Endothelial cell of umbilical vein (primary cell): ENCODE measurements around the gene TTC31. TPM values are rescaled to one million over a fixed set of nuclear protein-coding genes. Genes with fewer than 3 reads are reported as not detected.

Source experiments
- BruUV-seq: library from RNA; stranded (reverse); fragments of 400-500 nt; replicated peaks from 2 replicates; lab custom pipeline; 2021; lab: Mats Ljungman, UMichigan
- CTCF ChIA-PET: fragments of 300-600, 350-600 bp; sonication (Branson Sonifier 250); formaldehyde crosslinking; loops from one replicate; lab custom pipeline; 2021; ENCODE audit warnings: antibody characterized with exemption, inconsistent platforms; lab: Charles Lee
- POLR2A ChIA-PET: fragments of 300-600, 350-600 bp; sonication (Branson Sonifier 250); formaldehyde crosslinking; loops from one replicate; lab custom pipeline; 2021; ENCODE audit warnings: antibody characterized with exemption, inconsistent platforms; lab: Charles Lee
- DNase-seq: peaks from one replicate; pipeline ENCODE4 v3.0.0-alpha.2; 2011; ENCODE audit warnings: low read depth, low spot score
- FAIRE-seq: peaks from 2 replicates; lab custom pipeline; 2011; peaks lifted over from hg19 to GRCh38; lab: Jason Lieb, UNC
- H2AFZ ChIP-seq: 2 replicates; pipeline ENCODE4 v1.6.0; 2012; ENCODE audit warnings: low read depth, low read length, control low read depth, inconsistent platforms
- H3K27ac ChIP-seq: 2 replicates; pipeline ENCODE4 v1.5.1; 2011; ENCODE audit warnings: low read depth, mild to moderate bottlenecking, control low read depth, low read length, moderate library complexity; ENCODE audit not compliant: insufficient read depth
- H3K27me3 ChIP-seq, 2 experiments: 2 replicates each; pipeline versions ENCODE4 v1.6.0 to v1.6.1; 2011; ENCODE audit warnings: low read length in 2 of 2, mixed read lengths in 1 of 2; ENCODE audit not compliant: control insufficient read depth in 2 of 2, insufficient read depth in 2 of 2
- H3K36me3 ChIP-seq, 2 experiments: 2 replicates in 1 of 2; 3 replicates in 1 of 2; pipeline ENCODE4 v1.5.1; 2011; ENCODE audit warnings: low read length in 2 of 2, mild to moderate bottlenecking in 1 of 2, moderate library complexity in 1 of 2; ENCODE audit not compliant: control insufficient read depth in 2 of 2, insufficient read depth in 2 of 2; ENCODE audit errors: extremely low read depth in 1 of 2
- H3K4me1 ChIP-seq: 3 replicates; pipeline ENCODE4 v1.5.1; 2011; ENCODE audit warnings: mild to moderate bottlenecking, low read length; ENCODE audit not compliant: control insufficient read depth, insufficient read depth; ENCODE audit errors: extremely low read depth
- H3K4me2 ChIP-seq: 2 replicates; pipeline ENCODE4 v1.6.1; 2011; ENCODE audit warnings: low read length, control low read depth, mixed read lengths; ENCODE audit not compliant: insufficient read depth
- H3K4me3 ChIP-seq, 3 experiments: fragments of 200-600 bp in 1 of 3; sonication (generic), shearing (Covaris generic) in 1 of 3; replicated peaks in 1 of 3; 2 replicates each; pipeline ENCODE4 v1.5.1; 2011 to 2016; ENCODE audit warnings: control low read depth in 3 of 3, low read length in 3 of 3, mild to moderate bottlenecking in 2 of 3, inconsistent platforms in 1 of 3, low read depth in 1 of 3, moderate library complexity in 1 of 3; ENCODE audit not compliant: insufficient read depth in 1 of 3
- H3K79me2 ChIP-seq: 2 replicates; pipeline ENCODE4 v1.6.0; 2012; ENCODE audit warnings: low read length, inconsistent platforms; ENCODE audit not compliant: control insufficient read depth, insufficient read depth
- H3K9ac ChIP-seq: replicated peaks from 2 replicates; pipeline ENCODE3; 2011; ENCODE audit warnings: low read length, control low read depth; ENCODE audit not compliant: insufficient read depth; ENCODE audit errors: extremely low read depth
- H3K9me1 ChIP-seq: replicated peaks from 3 replicates; pipeline ENCODE4 v1.6.0; 2011; ENCODE audit warnings: mild to moderate bottlenecking, low read length; ENCODE audit not compliant: control insufficient read depth, insufficient read depth; ENCODE audit errors: extremely low read depth
- H3K9me3 ChIP-seq: replicated peaks from 2 replicates; pipeline ENCODE4 v1.5.1; 2012; ENCODE audit warnings: low read length, inconsistent platforms; ENCODE audit not compliant: control insufficient read depth, insufficient read depth
- H4K20me1 ChIP-seq: replicated peaks from 2 replicates; pipeline ENCODE3; 2011; ENCODE audit warnings: mild to moderate bottlenecking, low read length; ENCODE audit not compliant: control insufficient read depth, insufficient read depth; ENCODE audit errors: extremely low read depth
- CTCF ChIP-seq, 2 donors: IDR thresholded peaks; 1 replicate in 1 of 2; 2 replicates in 1 of 2; pipeline ENCODE4 v1.5.1; 2011; ENCODE audit warnings: low read length in 2 of 2, mild to moderate bottlenecking in 2 of 2, moderate library complexity in 2 of 2, control low read depth in 1 of 2, inconsistent platforms in 1 of 2, low read depth in 1 of 2; ENCODE audit not compliant: insufficient read depth in 1 of 2; ENCODE audit errors: extremely low read depth in 1 of 2
- EZH2 ChIP-seq: IDR thresholded peaks from 2 replicates; pipeline ENCODE4 v1.6.1; 2012; ENCODE audit warnings: borderline replicate concordance, low read depth, mild to moderate bottlenecking, moderate library complexity, low read length, inconsistent platforms; ENCODE audit not compliant: severe bottlenecking
- FOS ChIP-seq: IDR thresholded peaks from 2 replicates; pipeline ENCODE4 v1.6.1; 2011; ENCODE audit warnings: mild to moderate bottlenecking, low read length, moderate library complexity, borderline replicate concordance; ENCODE audit not compliant: insufficient read depth
- GATA2 ChIP-seq: IDR thresholded peaks from 2 replicates; pipeline ENCODE4 v1.7.0; 2011; ENCODE audit warnings: low read depth, mild to moderate bottlenecking, moderate library complexity, mixed read lengths, low read length; ENCODE audit not compliant: insufficient read length, insufficient read depth
- JUN ChIP-seq: IDR thresholded peaks from 2 replicates; pipeline ENCODE4 v1.6.1; 2011; ENCODE audit warnings: borderline replicate concordance, low read depth; ENCODE audit not compliant: insufficient read length, insufficient read depth
- MYC ChIP-seq: IDR thresholded peaks from one replicate; pipeline ENCODE4 v1.6.1; 2011; ENCODE audit warnings: mild to moderate bottlenecking, low read depth, low read length
- POLR2A ChIP-seq: IDR thresholded peaks from 2 replicates; pipeline ENCODE4 v1.6.1; 2012; ENCODE audit warnings: low read depth, mild to moderate bottlenecking, control low read depth, low read length
- POLR2AphosphoS5 ChIP-seq: IDR thresholded peaks from 2 replicates; pipeline ENCODE4 v1.6.1; 2012; ENCODE audit warnings: low read depth, mild to moderate bottlenecking, control low read depth, low read length, moderate library complexity; ENCODE audit not compliant: insufficient read depth
- dilution Hi-C: fragments of 300-500 bp; cut with MboI; formaldehyde crosslinking; loops from one replicate; pipeline ENCODE4 v1.15.0; 2019; ENCODE audit warnings: low sequenced_read_pairs; ENCODE audit not compliant: extremely low pct_ligation_motif_present
- intact Hi-C: fragments of 100-400 bp; cut with micrococcal nuclease; formaldehyde crosslinking; loops from one replicate; pipeline ENCODE4 v1.10.0; 2022
- polyA plus RNA-seq, 4 experiments: library from polyadenylated mRNA; depleted of rRNA in 3 of 4; stranded (reverse) in 3 of 4; unstranded in 1 of 4; fragments of >200 nt; gene quantifications; 2 replicates each; pipeline versions ENCODE4 v1.2.1 to v1.2.3, GENCODE V29; 2011 to 2012; ENCODE audit warnings: missing spikeins in 1 of 4
- total RNA-seq: library from RNA; stranded (reverse); gene quantifications from 2 replicates; pipeline ENCODE4 v1.2.3, GENCODE V29; 2021
- TF ChIP-seq, protein P1 (sequence below): IDR thresholded peaks from 2 replicates; pipeline ENCODE4 v1.6.1; 2011; ENCODE audit not compliant: insufficient read depth, insufficient read length

The TTC31 gene
- total and polyA plus RNA-seq, 2 donors (not counting 3 experiments of a cell fraction or from before 2014, with no cell fraction given): 20.1 to 24.1 TPM

DNA sequence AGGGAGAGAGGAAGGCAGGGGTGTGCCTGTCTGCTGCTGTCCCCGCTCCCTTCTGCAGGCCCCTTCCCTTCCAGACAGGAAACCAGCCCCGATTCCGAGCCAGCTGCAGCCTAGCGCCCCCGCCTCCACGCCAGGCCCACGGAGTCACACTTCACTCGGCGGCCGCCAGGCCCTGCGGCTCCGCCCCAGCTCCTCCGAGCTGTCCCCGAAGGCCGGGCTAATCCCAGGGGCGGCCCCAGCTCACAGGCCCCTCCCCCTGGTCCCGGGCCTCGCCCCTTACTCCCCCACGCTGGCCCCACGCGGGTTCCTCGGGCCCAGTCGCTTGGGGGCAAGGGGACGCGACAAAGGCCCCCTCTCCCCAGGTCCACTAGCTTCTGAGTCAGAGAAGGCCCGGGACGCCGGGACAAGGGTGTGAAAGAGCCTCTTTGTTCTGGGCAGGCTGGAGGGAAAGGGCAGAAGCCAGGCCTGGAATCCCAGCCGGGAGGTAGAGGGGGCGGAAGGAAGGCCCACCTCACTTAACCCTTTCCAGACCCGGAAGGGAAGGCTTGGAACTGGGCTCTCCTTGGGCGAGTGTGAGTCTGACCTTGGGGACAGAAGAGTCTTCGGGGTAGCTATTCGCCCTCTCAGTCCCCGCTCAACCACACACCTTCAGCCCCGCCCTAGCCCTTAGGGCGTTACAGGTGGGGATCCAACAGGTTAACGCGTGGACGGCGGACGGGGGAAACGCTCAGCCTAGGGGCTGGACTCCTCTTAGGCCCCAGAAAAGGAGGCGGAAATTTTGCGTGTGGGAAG is 42.3 kb upstream of the TTC31 start:
- peak overlapping the region in 2 of 3 experiments; percentile 47 to 56 for H3K4me3 ChIP-seq
- dilution Hi-C loops: no loop called here
- peaks cover 27% of the 10 kb centered on the region for H3K4me1 ChIP-seq
- POLR2A ChIA-PET: interaction anchor here (0.9 to 1.0 kb wide), 3 partner anchors 14 to 18 kb away, joined by 3 read pairs; partner anchors contain the start of genes INO80B and WBP1
- no peaks in the 10 kb centered on the region for H3K9me1 ChIP-seq
- H3K79me2 ChIP-seq: no peaks in the 10 kb centered on the region
- peak overlapping the region; percentile 48 for H3K4me2 ChIP-seq
- intact Hi-C loops: loop anchor here (1.0 kb wide), 2 partner anchors 14 to 19 kb away; partner anchors contain the start of genes C2orf81 and WDR54
- H2AFZ ChIP-seq: peak overlapping the region; percentile 38
- FAIRE-seq (peak; percentile 94), DNase-seq (peak; percentile 89)
- CTCF ChIA-PET: interaction anchor here (0.9 to 2.3 kb wide), 11 partner anchors 9 to 617 kb away, joined by 3 to 14 read pairs (median 3); partner anchors contain the start of genes INO80B and WBP1
- no peaks in the 10 kb centered on the region for H3K36me3 ChIP-seq
- peaks cover 18 to 32% of the 10 kb centered on the region in 2 experiments for H3K27me3 ChIP-seq
- TF ChIP-seq MYC (no peak), EZH2 (no peak), GATA2 (no peak), JUN (no peak), CTCF (IDR thresholded peaks at IDR 0.05; ENCODE audit: extremely low read depth in 1 of 2, insufficient read depth in 1 of 2, low read depth in 1 of 2, low read length in 2 of 2) (peak; percentile 5 to 41), POLR2AphosphoS5 (peak; percentile 33), FOS (no peak), POLR2A (peak; percentile 58)
- TF ChIP-seq, protein P1, sequence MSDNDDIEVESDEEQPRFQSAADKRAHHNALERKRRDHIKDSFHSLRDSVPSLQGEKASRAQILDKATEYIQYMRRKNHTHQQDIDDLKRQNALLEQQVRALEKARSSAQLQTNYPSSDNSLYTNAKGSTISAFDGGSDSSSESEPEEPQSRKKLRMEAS: no peak
- H3K27ac ChIP-seq: no peak overlapping the region
- H3K9me3 ChIP-seq: no peaks in the 10 kb centered on the region
- H3K9ac ChIP-seq: peak overlapping the region; percentile 52
- no peaks in the 10 kb centered on the region for H4K20me1 ChIP-seq
- BruUV-seq: no TSS peak
